Activated CD4-positive, alpha-beta T cell treated with anti-CD3 and anti-CD28 coated beads, Interleukin-2, amount 50 U/mL, for 1 hour (primary cell): ENCODE data around the gene TIGAR.

Experiments
- DNase-seq: peaks from one replicate; pipeline ENCODE4 v3.0.0-alpha.2; 2020

The TIGAR gene, protein sequence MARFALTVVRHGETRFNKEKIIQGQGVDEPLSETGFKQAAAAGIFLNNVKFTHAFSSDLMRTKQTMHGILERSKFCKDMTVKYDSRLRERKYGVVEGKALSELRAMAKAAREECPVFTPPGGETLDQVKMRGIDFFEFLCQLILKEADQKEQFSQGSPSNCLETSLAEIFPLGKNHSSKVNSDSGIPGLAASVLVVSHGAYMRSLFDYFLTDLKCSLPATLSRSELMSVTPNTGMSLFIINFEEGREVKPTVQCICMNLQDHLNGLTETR

DNA sequence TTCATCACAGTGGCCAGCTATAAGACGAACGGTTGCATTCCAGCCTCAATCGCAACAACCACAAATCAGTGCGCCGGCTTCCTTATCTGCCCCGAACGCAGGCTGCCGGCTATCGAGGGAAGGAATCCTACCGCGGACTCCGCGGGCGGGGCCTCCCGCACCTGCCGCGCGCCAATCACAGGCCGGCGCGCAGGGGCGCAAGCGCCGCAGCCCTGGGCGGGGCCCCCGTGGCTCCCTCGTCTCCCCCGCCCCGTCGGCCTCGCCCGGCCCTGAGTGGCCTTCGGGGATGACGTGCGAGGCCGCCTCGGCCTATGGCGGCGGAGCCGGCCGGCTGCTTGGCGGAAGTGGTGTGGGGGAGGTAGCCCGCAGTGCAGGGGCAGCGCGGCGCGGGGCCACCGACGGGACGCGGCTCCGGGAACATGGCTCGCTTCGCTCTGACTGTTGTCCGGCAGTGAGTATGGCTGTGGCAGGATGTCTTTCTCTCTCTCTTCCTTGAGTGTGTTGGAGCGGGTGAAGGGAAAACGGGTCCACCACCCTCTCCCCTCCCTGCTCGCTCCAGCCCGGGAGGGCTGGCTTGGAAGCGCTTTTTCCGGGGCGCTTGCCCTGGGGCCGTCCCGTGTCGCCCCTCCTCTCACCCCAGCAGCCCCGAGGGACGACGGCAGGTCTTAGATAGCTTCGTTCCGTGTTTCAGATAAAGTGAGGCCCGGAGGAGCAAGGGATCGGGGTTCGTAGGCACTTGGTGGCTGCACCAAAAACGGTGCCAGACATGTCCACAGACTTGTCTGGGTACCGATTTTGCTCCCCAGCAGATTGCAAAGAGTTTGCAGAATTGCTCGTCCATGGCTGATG, at the start of gene TIGAR:
TIGAR (plus strand) TSS at position 361 of the 849 bp plus-strand sequence; CDS start at position 420, 59 bp downstream.
- peak; percentile 85 for DNase-seq

DNA sequence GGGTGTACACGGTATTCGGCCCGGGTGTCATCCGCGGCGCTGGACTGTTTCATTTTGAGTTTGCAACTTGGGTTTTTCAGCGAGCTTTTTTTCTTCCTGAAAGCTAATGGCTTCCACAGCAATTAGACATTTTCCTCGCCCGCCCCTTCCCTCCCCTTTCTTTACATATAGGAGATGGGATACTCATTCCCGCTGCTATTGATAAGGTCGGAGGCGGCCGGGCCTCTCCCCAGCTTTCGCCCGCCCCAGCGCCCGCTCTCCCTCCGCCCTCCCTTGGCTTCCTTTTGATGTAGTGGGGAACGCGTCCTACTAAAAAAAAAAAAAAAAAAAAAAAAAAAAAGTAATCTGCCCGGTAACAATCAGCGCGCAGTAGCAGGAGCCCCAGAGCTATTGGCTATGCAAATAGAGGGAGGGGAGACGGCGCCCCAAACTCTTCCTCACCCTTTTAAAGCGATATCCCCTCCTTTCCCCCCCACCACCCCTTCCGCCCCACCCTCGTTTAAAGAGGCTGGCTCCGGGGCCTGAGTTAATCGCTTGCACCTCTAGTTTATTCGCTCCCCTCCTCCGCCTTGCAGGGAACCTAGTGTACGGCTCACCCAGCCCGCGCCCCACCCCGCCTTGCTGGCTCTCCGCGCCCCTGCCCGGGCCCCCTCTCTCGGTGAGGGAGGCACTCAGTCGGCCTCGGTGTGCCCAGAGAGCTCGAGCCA, 49.1 kb upstream of the TIGAR start:
- DNase-seq: peak; percentile 85

DNA sequence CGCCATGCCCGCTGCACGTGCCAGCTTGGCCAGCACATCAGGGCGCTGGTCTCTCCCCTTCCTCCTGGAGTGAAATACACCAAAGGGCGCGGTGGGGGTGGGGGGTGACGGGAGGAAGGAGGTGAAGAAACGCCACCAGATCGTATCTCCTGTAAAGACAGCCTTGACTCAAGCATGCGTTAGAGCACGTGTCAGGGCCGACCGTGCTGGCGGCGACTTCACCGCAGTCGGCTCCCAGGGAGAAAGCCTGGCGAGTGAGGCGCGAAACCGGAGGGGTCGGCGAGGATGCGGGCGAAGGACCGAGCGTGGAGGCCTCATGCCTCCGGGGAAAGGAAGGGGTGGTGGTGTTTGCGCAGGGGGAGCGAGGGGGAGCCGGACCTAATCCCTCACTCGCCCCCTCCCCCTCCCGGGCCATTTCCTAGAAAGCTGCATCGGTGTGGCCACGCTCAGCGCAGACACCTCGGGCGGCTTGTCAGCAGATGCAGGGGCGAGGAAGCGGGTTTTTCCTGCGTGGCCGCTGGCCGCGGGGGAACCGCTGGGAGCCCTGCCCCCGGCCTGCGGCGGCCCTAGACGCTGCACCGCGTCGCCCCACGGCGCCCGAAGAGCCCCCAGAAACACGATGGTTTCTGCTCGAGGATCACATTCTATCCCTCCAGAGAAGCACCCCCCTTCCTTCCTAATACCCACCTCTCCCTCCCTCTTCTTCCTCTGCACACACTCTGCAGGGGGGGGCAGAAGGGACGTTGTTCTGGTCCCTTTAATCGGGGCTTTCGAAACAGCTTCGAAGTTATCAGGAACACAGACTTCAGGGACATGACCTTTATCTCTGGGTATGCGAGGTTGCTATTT, 48.4 kb upstream of the TIGAR start:
- peak; percentile 46 for DNase-seq

DNA sequence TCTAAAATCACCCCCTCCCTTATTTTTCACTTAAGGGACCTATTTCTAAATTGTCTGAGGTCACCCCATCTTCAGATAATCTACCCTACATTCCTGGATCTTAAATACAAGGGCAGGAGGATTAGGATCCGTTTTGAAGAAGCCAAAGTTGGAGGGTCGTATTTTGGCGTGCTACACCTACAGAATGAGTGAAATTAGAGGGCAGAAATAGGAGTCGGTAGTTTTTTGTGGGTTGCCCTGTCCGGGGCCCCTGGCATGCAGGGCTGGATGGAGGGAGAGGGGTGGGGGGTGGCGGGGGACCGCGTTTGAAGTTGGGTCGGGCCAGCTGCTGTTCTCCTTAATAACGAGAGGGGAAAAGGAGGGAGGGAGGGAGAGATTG, 47.8 kb upstream of the TIGAR start:
- no peak for DNase-seq

GRCh38 chr12:4273652-4274395, 47.2 kb upstream of the TIGAR start, which contains the start of gene CCND2:
Gene CCND2 (plus strand): TSS chr12:4273762. CDS start chr12:4274041, 279 bp downstream.
- DNase-seq: peak; percentile 67

GRCh38 chr12:4274396-4275015, 46.5 kb upstream of the TIGAR start:
- no peak for DNase-seq

GRCh38 chr12:4275016-4275869, 45.8 kb upstream of the TIGAR start:
- DNase-seq: no peak

- DNase-seq: no peak
These were observed 45.1 kb upstream of the TIGAR start for GRCh38 chr12:4275870-4276301.

GRCh38 chr12:4276524-4277204, 44.3 kb upstream of the TIGAR start:
- DNase-seq: peak; percentile 84

DNA sequence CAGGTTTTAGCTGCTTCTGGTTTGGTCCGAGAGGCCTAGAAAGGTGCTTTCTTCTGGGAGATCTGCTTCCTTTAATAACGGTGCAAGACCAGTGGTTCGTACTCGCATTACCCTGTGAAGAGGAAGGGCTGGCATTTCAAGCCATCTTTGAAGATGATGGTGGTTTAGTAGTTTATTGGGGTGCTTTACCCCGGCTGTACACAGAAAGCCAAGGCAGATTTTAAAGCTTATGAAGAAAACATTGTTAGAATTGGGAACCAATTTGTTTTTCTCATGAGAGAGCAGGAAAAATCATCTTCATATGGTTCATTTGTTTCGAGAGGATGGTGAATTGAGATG, 43.8 kb upstream of the TIGAR start:
- DNase-seq: no peak

- DNase-seq: no peak
These were observed 43.2 kb upstream of the TIGAR start for GRCh38 chr12:4277857-4278256.

DNA sequence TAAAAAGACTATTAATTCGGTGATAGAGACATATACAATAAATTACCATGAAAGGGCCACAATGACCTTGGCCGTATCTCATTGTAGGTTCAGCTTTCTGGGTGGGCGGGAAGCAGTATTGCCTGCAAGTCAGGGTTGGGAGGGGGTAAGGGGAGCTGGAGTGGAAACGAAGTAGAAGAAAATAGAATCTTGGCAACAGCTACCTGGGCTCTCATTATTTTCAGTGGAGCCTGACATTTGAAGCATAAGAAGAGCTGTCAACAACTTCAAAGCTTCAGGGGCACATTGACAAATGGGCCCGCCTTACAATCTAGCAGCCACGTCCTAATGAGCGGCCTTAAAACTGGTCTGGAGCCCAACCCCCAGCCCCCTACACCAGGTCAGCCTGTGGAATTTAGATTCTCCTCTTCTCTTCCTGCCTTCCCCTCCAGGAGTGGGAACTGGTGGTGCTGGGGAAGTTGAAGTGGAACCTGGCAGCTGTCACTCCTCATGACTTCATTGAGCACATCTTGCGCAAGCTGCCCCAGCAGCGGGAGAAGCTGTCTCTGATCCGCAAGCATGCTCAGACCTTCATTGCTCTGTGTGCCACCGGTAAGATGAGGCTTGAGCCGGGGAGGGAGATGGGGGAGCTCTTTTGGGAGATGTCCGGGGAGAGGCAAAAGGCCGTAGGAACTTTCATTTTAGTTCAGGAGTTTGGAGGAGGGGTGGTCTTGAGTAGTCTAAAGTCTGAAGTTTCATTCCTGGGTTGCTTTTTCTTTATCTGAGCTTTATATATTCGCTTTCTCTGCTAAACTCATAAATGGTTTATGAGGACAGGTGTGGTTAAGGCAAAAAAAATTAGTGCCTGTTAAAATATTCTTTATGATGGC, 42.5 kb upstream of the TIGAR start:
- no peak for DNase-seq

DNA sequence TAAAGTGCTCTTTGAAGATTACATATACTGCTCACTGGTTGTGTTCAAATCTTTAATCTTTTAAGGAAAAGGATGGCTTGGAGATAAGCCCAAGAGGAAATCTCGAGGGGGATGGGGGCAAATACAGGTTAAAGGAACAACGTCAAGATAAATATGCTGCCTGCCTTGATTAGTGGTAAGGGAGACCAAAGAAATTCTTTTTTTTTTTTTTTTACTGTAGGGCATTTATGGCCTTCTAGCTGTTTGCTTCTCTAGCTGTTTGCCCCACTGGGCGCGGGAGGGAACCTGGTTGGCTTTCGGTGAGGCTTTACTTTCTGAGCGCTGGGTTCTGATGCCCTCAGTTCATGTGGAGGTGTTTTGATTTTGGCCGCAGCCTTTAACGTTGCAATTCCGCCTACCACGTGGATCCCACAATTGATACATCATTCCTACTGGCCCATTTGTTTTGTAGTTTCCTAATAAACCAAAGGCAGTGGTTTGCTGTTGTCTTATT, 41.8 kb upstream of the TIGAR start:
- DNase-seq: no peak

GRCh38 chr12:4280351-4281163, 40.5 kb upstream of the TIGAR start:
- no peak for DNase-seq

DNA sequence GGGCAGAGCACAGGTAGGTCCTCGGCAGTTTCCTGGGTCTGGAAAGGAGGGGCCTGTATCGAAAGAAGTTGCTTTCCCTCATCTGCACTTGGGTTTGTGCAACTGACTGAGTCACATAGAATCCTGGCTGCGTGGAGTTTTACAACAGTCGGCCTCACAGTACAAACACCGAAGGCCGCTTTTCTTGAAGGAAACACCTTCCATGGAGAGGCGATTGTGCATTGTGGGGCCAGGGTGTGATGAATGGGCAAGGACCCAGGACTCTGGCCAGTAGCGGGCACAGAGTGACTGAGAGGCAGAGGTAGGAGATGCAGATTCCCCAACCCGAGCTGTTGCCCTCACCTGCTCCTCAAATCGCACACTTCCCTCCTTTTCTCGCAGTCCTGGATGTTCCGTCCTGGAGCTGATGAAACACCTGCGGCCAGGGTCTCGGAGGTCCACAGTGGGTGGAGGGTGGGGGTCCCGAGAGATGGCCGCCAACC, 39.8 kb upstream of the TIGAR start:
- DNase-seq: no peak

DNA sequence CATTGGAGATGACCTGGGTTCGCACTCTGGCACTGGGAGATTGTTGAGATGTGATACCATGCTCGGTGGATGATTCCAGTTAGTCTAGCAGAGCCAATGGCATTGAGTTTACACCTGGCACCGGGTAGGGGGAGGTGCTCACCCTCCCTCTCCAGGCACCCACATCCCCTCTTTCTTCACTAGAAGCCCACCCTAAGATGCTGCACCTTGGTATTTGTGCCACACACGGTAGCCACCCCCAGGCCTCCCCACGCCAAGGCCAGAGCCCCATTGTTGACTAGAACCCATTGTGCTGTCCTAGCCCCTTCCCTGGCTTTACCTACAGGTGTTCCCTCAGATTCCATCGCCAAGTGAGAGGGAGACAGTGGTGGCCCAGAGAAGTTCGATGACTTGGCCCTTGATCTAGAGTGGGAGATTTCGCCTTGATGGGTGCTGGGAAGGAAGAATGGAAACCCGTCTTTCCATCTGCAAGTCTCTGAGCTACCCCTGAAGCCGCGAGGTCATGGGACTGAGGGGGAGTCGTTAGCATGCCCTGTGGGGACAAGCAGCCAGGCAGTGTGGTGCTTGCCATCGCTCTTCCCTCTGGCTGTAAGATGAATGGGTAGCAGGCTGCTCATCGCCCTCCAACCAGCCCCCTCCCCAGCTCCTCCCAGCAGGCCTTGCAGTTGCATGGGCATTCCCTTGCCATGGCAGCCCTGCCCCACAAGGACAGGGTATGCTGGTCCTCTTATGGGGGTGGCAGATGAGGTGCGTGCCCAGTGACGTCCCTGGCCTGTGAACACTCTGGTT, 38.7 kb upstream of the TIGAR start:
- no peak for DNase-seq
